HG02885 (cell line): ENCODE results near the gene GALNT2.
A peak's percentile ranks its signal among the peaks of the same experiment; 100 is the strongest.

Source experiments
- ATAC-seq: cut with Tn5 transposase; IDR thresholded peaks from one replicate; pipeline ENCODE4 v1.9.1; 2021; ENCODE audit warnings: mild to moderate bottlenecking; ENCODE audit not compliant: unreplicated experiment, poor library complexity

The GALNT2 gene

DNA sequence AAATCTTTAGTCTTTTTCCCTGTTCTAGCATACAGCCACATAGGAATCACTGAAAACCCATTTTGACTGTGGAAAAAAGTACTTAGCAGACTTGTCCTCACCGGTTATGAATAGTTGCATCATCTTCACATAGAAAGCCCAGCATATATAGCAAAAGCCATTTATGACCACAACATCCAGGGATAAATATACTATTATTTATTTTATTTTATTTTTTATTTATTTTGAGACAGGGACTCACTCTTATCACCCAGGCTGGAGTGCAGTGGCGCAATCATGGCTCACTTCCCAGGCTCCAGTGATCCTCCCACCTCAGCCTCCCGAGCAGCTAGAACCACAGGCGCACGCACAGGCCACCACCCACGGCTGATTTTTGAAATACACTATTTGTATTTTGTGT is 175.3 kb downstream of the GALNT2 start:
- ATAC-seq, result no peak

DNA sequence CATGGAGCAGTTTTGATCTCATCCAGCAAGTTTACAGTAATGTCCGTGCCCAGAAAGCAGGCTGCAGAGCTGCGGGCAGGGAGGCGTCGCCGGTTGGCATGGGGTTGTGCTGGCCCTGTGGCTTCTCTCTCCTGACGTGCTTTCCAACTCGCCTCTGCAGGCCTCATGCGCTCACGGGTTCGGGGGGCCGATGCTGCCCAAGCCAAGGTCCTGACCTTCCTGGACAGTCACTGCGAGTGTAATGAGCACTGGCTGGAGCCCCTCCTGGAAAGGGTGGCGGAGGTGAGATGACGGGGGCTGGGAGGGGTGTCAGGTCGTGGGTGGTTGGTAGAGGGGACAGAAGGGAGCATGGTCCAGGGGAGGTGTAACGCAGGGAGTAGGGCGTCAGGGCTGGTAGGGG is 176.1 kb downstream of the GALNT2 start:
- no peak for ATAC-seq

DNA sequence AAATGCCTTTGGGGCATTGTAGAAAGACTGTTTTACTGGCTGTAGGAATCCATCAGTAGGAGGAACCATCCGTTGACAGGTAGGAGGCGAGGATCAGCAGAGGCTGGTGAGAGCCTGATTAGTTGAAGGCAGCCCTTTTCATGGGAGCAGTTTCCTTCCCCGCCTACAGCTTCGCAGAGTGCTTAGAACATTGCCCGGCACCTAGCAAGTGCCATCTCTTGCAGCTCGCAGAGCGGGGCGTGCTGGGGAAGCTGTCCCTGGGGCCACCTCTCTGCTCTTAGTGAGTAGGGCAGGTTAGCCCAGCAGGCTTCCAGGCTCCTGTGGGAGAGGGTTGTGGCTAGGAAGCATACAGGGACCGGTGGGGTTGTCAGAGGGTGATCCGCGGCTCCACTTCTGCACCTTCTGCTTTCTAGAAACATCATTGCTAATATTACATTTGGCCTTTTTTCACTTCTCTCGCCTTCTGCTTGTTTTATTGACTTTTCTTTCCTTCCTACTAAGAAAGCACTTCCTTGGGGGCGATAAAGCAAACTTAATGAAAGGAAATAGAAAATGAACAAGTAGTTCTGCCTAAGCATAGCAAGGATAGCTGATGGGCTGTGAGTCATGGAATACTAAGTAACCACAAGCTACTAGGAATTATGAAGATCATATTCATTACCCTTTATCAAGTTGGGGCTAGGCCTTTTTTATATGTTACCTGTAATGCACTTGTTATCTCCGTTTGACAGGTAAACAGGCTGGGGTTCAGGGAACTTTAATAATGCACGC is 176.7 kb downstream of the GALNT2 start:
- no peak for ATAC-seq

DNA sequence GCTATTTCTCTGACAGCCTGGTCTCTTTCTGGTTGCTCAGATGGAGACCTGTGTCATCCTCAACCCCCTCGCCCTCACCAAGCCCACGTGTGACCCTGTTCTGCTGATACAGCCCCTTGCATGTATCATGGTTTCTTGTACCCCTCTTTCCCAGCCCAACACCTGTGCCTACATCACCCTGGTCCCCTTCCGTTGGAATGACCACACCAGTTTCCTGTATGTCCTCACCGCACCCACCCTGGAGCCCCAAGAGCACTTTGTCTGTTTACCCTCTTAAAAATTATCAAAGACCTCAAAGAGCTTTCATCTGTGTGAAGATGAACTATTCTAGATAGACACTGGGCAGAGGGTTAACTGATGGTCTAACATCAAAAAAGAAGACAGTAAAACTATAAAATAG is 179.5 kb downstream of the GALNT2 start:
- no peak for ATAC-seq

DNA sequence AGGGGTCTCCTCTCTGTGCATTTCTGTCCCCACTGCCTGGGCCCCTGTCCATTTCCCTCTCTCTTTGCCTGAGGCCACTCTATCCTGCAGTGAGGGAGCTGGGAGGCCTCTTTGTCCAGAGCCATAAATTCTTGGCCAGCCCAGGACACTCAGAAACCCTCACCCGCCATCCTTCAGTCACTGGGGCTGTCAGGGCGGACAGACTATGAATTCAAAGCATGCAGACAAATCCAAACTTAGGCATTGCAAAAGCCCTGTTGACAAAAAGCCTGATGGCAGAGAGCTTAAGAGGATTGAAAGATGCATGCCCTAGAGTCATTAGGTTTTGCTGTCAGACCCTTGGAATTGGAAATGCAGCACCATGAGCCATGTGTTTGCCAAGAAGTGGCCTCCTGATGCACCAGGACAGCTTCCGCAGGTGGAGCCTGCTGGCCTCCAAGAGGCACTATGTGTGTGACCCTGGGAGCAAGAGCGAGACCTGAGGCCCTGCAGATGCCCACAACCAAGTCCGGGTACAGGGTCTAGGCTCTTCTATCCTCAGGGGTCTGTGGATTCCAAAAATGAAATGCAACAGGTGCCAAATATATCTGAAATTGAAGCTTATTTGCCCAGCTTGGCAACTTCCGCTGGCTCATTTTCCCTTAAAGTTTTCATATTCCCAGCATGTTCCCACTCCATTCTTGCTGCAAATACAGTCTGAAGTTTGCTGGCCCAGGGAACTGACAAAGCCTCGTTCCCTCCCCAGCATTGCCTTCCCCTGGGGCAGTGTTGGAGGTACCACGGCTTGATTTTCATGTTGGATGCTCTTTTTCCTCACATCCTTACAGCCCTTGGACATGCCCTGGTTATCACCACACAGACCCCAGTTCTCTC is 181.2 kb downstream of the GALNT2 start:
- ATAC-seq, result no peak

DNA sequence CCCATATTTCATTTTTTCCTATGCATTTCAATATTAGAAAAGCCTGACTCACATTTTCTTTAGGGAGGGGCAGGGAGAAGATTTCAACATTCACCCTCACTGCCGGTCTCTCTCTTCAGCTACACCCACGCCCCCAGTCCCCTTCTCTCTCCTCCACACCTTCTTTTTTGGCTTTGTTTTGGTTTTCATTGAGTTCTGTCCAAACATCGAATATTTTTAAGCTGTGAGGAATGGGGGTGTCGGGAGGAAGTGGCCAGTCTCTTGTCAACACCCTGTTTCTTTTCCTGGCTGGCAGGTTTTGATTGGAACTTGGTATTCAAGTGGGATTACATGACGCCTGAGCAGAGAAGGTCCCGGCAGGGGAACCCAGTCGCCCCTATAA is 181.8 kb downstream of the GALNT2 start:
- no peak for ATAC-seq

DNA sequence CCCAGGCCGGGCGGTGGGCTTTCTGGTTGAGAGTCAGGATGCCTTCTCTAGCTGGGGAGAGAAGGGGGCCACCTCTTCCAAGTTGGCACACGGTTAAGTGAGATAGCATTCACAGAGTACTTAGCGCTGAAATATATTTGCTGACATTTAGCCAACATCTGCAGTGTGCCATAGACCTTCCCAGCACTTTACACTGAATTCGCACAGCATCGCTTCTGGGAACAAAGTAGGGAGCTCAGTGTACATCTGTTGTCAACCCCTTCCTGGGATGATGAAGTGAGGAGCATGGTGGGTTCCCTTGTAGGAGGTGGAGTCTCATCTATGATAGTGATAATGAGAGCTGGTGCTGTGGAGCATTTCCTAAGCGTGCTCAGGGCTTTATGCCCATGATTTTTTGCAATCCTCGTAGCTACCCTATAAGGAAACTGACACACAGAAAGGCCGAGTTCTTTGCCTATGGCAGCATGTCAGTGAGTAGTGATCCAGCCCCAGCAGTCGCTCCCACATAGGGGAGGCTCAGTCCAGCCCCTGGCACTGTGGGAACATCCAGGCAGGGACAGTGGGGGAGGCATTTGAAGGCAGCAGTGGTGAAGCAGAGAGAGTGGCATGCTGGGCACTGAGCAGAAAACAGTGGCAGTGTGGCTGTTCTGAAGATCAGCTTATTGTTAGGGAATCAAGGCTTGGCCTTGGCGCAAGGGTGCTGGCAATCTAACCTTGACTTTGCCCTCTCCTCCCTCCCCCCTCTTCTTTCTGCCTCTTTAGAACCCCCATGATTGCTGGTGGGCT is 182.8 kb downstream of the GALNT2 start:
- ATAC-seq, result no peak

DNA sequence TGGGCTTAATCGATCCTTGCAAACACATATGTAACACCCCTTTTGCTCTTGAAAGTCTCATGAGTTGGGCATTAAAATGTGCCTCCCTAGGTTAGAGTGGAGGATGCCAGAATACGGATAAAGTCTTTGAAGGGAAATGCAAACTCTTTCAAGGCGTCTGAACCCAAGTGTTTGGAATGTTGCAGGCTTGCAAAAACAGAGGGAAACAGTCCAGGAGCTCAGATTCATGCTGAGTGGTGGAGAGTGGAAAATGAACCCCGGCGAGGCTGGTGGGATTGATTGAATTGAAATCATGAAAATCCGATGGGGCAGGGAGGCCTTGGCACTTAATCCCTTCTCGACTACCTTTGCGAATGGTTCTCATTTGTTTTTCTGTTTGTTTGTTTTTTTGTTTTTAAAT is 183.6 kb downstream of the GALNT2 start:
- no peak for ATAC-seq

DNA sequence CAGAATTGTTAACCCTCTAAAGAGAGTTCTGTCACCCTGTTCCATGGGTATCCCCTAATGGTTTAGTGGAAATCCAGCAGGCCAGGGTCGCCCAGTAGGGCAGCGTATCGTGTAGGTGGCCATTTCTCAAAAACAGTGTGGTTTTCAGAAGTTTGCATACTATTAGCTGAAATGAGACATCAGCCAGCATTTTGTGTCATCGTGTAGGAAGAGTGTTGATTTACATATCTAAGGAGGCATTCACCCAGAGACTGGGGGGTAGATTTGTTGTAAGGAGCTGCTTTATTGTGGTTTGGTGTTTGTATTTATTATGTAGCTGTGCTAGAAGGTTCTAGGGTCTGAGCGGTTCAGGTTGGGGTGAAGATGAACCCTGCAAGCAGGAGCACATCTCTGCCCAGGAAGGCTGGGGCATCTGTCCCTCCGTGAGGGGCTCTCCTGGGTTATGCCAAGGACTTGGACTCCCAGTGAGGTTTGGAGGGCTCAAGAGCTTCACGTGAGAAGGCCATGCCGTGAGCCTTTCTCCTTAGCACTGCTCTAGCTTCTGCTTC is 184.7 kb downstream of the GALNT2 start:
- ATAC-seq, result peak; percentile 87

DNA sequence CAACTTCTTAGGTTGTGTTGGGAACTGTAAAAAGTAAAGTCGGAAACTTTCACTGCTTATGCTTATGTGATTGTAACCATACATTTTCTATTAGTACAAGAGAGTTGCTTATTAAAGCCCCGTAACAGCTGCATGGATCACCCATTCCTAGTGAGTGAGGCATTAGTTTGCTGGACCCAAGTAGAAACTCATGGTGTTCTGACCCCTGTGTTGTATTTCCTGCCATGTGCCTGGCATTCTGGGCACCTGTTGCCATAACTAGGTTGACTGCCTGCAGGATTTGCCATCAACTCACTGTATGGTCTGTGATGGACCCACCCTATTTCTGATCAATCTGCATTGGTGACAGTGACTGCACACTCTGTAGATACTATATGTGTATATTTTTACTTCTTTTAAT is 186.1 kb downstream of the GALNT2 start:
- ATAC-seq, result no peak

DNA sequence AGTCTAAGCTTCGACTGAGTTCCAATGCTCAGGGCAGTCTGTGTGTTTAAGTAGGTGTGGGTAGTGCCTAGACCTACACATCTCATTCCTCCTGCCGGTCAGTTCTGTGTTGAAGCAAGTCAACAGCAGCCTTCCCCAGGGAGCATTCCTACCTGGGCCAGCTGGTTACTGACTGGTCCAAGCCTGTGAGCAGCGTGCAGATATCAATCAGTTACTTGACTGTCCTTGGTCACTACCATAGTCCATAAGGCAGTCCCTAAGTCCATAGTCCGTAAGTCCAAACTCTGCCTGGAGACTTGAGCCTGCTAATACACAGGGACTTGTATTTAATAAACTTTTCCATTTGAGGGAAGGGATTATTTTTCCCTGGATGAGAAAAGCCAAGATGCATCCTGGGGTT is 187.2 kb downstream of the GALNT2 start:
- no peak for ATAC-seq

DNA sequence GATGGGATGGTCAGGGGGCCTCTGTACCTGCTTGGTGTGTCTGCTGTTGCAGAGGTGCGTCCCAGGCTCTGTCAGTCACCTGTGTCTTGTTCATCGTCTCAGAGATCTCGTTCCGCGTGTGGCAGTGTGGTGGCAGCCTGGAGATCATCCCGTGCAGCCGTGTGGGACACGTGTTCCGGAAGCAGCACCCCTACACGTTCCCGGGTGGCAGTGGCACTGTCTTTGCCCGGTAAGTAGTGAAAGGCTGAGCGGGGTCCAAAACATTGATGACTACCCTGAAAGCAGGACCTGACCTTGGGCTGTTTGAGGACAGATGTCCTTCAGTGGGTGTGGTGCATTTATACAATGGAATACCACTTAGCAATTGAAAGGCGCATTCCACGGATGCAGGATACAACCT is 188.1 kb downstream of the GALNT2 start:
- ATAC-seq, result no peak

DNA sequence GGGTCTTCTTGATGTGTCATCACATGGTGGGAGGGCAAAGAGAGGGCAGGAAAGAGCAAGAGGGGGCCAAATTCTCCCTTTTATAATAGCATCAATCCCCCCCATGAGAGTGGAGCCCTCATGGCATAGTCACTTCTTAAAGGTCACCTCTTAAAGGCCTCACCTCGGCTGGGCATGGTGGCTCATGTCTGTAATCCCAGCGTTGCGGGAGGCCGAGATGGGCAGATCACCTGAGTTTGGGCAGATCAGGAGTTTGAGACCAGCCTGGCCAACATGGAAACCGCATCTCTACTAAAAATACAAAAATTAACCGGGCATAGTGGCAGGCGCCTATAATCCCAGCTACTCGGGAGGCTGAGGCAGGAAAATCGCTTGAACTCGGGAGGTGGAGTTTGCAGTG is 189.0 kb downstream of the GALNT2 start:
- no peak for ATAC-seq

DNA sequence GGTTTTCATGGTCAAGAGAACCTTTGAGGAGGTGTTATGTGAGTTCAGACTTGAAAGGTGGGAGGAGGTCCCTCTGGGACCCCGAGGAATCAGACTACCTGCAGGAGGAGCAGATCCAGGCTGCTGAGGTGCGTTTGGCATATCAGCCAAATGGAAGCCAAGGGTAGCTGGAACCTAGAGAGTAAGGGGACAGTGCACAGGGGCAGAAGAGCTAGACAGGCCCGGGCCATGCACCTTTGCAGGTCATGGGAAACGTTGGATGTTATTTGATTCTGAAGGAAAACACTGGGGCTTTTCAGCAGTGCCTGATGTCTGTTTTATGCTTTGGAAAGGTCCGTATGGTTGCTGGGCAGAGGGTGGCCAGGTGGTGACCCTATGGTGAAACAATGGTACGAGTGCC is 189.9 kb downstream of the GALNT2 start:
- ATAC-seq, result no peak

DNA sequence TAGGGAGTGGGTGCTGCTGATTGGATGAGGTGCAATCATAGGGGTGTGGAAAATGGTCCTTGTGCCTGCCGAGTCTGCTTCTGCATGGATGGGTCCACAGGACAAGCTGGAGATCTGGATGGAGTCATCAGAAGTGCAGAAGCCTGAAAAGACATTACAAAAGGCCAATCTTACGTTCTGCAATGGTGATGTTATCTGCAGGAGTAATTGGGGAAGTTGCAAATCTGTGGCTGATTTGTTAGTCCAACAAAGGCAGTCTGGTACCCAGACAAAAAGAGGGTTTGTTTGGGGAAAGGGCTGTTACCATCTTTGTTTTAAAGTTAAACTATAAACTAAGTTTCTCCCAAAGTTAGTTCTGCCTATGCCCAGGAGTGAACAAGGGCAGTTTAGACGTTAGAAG is 192.6 kb downstream of the GALNT2 start:
- ATAC-seq, result no peak

DNA sequence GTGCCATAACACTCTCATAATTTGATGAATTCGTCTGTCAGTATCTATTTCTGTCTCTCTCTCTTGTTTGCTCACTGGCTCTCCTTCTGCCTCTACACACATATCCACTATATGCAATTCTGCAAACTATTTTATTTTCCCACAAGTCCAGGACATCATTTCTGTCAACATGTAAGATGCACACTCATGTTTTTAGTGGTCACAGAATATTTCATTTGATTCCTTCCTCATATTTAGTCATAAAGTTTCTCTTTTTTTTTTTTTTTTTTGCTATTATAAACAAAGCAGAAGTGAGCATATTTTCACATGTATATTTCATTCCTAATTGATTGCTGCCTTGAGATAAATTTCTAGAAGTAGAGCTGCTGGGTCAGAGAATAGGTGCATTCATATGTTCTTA is 193.8 kb downstream of the GALNT2 start:
- no peak for ATAC-seq

DNA sequence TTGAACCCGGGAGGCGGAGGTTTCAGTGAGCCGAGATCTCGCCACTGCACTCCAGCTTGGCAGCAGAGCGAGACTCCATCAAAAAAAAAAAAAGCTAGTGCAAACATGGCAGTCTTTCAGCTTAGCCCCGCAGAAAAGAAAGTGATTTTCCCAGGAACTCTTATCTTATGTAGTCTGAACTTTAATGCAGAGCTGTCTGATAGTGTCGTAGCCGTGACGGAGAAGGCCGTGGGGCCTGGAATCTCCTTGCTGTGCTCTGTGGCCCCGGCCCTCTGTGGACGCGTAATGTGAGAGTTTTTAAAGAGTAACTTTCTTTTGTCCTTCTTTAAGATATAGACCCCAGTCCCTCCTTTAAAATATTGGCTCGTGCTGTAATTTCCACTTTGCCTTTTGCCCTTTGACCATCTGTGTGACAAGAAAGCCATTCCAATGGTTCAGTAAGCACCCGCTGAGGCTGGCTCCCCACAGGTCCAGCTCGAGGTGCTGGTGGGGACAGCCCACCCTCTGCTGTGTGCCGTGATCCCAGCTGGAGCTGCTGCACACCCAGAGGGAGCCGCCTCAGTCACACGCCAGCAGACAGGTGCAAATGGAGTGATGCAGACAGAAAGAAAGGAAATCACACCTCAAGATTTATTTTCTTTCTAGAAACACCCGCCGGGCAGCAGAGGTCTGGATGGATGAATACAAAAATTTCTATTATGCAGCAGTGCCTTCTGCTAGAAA is 195.1 kb downstream of the GALNT2 start:
- ATAC-seq, result no peak

DNA sequence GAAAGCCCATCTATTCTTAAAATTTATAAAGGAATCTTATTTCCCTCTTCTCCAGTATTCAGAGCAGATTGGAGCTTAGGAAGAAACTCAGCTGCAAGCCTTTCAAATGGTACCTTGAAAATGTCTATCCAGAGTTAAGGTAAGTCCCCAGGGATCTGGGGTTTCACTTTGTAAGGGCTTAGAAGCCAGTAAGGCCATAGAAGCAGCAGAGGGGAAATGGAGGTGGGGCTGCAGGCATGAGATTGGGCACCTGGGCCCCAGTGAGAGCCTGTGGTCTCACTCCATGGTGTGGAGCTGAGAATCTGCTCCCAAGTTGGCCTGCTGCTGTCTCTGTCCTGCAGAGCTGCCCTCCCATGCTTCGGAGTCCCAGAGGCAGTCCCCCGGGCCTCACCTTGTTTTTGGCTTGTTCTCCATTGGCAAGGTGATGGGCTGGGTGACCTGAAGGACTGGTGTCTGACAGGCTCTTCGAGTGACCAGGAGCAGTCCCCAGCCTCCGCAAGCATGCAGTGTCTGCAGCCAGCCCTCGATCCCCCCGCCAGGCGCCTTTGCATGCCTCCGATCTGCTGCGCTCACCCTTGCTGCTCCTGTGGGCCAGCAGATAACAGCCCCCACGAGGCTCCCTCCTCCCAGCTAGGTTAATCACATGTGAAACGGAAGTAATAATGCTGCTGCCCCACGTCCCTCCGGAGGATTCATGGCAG is 196.0 kb downstream of the GALNT2 start:
- no peak for ATAC-seq

DNA sequence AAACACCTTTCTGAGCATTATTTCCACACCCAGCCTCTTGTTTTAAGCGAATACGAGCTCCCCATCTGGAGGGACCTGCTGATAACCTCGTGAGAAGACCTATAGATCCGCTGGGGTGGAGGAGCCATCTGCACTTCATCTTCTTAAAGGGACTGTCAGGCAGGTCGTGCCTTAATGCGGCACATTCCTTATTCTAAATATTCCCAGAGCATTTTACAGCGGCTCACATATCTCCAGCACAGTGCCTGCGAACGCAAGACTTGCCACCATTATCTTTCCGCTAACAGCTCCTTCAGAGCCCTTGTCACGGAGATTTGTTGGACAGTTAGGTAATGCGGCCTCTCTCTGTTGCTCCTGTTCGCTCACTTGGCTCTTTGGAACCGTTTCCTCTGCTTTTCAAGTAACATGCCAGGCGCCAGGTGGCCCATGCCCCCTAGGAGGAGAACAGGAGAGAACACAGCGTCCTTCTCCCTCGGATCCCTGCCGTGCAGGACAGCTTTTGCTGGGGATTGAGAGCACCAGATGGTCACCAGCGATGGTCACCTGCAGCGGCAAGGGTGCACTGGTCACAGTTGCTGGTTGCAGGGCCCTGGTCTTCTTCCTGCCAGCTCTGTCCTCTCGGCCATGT is 196.6 kb downstream of the GALNT2 start:
- no peak for ATAC-seq
